ENCODE results near the gene CFAP100. TPM values are rescaled to one million over a fixed set of nuclear protein-coding genes. Genes with fewer than 3 reads are reported as not detected.
A peak's percentile ranks its signal among the peaks of the same experiment; 100 is the strongest.

CFAP100 gene
- total RNA-seq, 1 donor, result not detected

- no peak overlapping the region for H3K4me3 ChIP-seq (ENCODE audit: low read length)
- peaks cover 72% of the 10 kb centered on the region for H3K4me1 ChIP-seq (ENCODE audit: insufficient read depth, low read length)
- H3K27me3 ChIP-seq (ENCODE audit: insufficient read depth, low read length), result no peaks in the 10 kb centered on the region
- no peaks in the 10 kb centered on the region for H3K9me3 ChIP-seq (ENCODE audit: low read depth, low read length)
These were observed 74.8 kb downstream of the CFAP100 start for GRCh38 chr3:126469479-126469878.

GRCh38 chr3:126472277-126473006 lies 77.7 kb downstream of the CFAP100 start:
- Histone ChIP-seq H3K27me3 (ENCODE audit: insufficient read depth, low read length) (no peaks in the 10 kb centered on the region), H3K9me3 (ENCODE audit: low read depth, low read length) (no peaks in the 10 kb centered on the region), H3K4me3 (ENCODE audit: low read length) (peak overlapping the region; percentile 21), H3K4me1 (ENCODE audit: insufficient read depth, low read length) (peaks cover 55% of the 10 kb centered on the region)

- H3K4me3 ChIP-seq (ENCODE audit: low read length), result no peak overlapping the region
- no peaks in the 10 kb centered on the region for H3K27me3 ChIP-seq (ENCODE audit: insufficient read depth, low read length)
- no peaks in the 10 kb centered on the region for H3K9me3 ChIP-seq (ENCODE audit: low read depth, low read length)
- H3K4me1 ChIP-seq (ENCODE audit: insufficient read depth, low read length), result peaks cover 44% of the 10 kb centered on the region
These were observed 78.8 kb downstream of the CFAP100 start for GRCh38 chr3:126473292-126474168.

GRCh38 chr3:126474498-126475412 lies 80.0 kb downstream of the CFAP100 start:
- H3K4me1 ChIP-seq (ENCODE audit: insufficient read depth, low read length), result peaks cover 41% of the 10 kb centered on the region

GRCh38 chr3:126475413-126476114 lies 80.9 kb downstream of the CFAP100 start, which contains the start of gene ZXDC:
ZXDC (minus strand) TSS chr3:126475891; CDS start chr3:126475865, 26 bp downstream.
- no peaks in the 10 kb centered on the region for H3K27me3 ChIP-seq (ENCODE audit: insufficient read depth, low read length)
- peak within 1 kb of the TSS; percentile 66 for H3K4me3 ChIP-seq (ENCODE audit: low read length)
- peaks cover 41% of the 10 kb centered on the region for H3K4me1 ChIP-seq (ENCODE audit: insufficient read depth, low read length)
- no peaks in the 10 kb centered on the region for H3K9me3 ChIP-seq (ENCODE audit: low read depth, low read length)

More at GRCh38 chr3:126474498-126475412, 80.0 kb downstream of the CFAP100 start:
- Histone ChIP-seq H3K27me3 (ENCODE audit: insufficient read depth, low read length) (no peaks in the 10 kb centered on the region), H3K9me3 (ENCODE audit: low read depth, low read length) (no peaks in the 10 kb centered on the region), H3K4me3 (ENCODE audit: low read length) (peak overlapping the region; percentile 66)

DNA sequence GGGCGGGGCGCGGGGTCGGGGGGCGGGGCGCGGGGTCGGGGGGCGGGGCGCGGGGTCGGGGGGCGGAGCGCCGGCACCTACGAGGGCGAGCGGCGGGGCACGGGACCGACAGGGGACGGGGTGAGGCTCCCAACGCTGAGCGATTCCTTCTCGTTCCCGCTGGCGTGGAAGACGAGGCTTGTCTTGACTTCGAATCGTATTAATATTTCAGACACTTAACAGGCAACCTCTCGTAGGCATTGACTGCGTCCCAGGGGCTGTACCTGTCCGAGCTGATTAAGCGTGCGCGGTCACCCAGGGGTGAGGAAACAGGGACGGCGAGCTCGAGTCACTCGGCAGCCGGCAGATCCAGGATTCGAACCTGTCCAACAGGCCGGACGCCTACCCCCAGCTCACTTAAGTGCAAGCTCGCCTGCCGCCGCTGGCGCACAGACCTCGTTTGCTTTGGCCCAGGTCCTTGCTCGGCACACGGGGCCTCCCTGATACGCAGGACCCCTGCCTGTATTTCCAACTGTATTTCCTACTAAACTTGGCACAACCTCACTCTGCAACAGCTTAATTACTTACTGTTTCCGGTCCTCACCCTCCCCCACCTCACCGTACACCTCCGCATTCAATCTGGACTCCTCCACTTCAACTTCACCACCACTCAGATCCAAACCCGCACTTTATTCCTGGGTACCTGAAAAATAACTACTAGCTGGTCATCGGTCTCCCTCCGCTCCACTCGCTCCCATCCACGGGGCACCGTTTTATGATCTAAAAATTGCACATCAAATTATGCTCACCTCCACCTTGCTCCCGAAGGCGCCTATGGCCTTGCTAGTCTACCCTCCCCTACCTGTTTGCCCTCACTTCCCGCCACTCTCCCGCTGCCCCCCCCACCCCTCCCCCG lies 81.7 kb downstream of the CFAP100 start:
- Histone ChIP-seq H3K27me3 (ENCODE audit: insufficient read depth, low read length) (no peaks in the 10 kb centered on the region), H3K9me3 (ENCODE audit: low read depth, low read length) (no peaks in the 10 kb centered on the region), H3K4me3 (ENCODE audit: low read length) (peak overlapping the region; percentile 50), H3K4me1 (ENCODE audit: insufficient read depth, low read length) (peaks cover 41% of the 10 kb centered on the region)

DNA sequence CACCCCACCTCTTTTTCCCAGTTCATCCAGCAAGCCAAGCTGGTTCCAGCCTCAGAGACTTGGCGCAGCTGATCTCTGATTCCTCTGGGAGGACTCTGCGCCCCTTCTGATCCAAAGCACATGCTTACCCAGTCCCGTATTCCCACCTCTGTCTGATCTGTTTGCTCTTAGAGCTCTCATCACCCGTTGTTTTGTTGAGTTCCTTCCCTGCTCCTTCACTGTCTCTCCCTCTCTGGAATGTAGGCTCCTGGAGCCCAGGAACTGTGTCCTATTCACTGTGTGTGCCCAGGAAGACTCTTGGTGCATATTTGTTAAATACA lies 82.3 kb downstream of the CFAP100 start:
- Histone ChIP-seq H3K9me3 (ENCODE audit: low read depth, low read length) (no peaks in the 10 kb centered on the region), H3K4me3 (ENCODE audit: low read length) (no peak overlapping the region), H3K4me1 (ENCODE audit: insufficient read depth, low read length) (peaks cover 36% of the 10 kb centered on the region), H3K27me3 (ENCODE audit: insufficient read depth, low read length) (no peaks in the 10 kb centered on the region)

DNA sequence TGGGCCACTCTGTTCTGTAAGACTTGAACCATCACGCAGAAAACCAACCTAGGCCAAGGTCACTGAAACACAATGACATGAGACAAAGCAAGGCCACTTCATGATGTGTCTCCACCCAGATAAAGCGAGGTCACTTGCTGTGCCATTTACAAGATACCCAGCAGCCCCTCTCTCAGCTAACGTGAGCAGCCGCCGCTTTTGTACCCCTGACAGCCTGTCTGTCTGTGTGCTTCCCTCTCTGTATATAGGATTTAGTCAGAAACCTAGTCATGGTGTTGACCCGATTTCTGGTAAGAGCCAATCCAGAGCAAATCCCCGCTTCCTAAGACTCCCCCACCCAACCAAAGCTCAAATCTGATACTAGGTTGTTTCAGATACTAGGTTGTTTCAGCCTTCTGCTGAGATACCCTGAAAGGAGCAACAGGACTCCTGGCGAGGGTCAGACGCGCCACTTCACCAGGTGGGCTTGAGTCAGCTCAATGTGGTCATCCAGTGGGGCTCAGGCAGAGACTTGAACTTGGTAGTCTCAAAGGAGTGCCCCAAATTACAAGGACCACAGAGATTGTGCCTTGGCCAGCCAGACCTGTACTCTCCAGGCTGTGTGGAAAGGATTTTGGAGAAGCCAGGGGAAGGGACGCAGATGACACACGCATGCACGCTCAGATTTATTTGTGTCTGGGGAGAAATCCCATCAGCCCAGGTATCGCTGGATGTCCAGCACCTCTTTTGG lies 84.0 kb downstream of the CFAP100 start:
- Histone ChIP-seq H3K4me1 (ENCODE audit: insufficient read depth, low read length) (peaks cover 19% of the 10 kb centered on the region), H3K27me3 (ENCODE audit: insufficient read depth, low read length) (no peaks in the 10 kb centered on the region), H3K9me3 (ENCODE audit: low read depth, low read length) (no peaks in the 10 kb centered on the region), H3K4me3 (ENCODE audit: low read length) (no peak overlapping the region)

GRCh38 chr3:126479642-126480041 lies 84.9 kb downstream of the CFAP100 start:
- no peaks in the 10 kb centered on the region for H3K9me3 ChIP-seq (ENCODE audit: low read depth, low read length)
- H3K4me3 ChIP-seq (ENCODE audit: low read length), result no peak overlapping the region
- H3K27me3 ChIP-seq (ENCODE audit: insufficient read depth, low read length), result no peaks in the 10 kb centered on the region
- H3K4me1 ChIP-seq (ENCODE audit: insufficient read depth, low read length), result peaks cover 10% of the 10 kb centered on the region

DNA sequence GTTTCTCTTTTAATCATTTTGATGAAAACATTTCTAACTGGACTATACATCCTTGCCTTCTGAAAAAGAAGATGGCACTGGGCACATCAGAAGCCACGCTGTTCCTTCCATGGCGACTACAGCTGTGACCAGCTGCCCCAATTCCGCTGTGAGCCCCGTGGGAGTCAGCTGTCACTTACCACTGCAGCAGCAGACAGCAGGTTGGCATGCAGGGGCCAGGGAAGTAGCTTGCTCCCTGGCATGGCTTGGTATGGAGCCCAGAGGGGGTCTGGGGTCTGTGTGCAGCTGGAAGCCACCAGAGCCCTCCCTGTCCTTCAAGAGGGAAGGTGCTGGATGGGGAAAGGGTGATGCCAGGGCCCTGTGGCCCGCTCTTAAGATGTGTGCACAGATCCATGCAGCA lies 85.5 kb downstream of the CFAP100 start:
- H3K27me3 ChIP-seq (ENCODE audit: insufficient read depth, low read length), result no peaks in the 10 kb centered on the region
- no peak overlapping the region for H3K4me3 ChIP-seq (ENCODE audit: low read length)
- H3K9me3 ChIP-seq (ENCODE audit: low read depth, low read length), result no peaks in the 10 kb centered on the region
- H3K4me1 ChIP-seq (ENCODE audit: insufficient read depth, low read length), result peaks cover 5% of the 10 kb centered on the region

DNA sequence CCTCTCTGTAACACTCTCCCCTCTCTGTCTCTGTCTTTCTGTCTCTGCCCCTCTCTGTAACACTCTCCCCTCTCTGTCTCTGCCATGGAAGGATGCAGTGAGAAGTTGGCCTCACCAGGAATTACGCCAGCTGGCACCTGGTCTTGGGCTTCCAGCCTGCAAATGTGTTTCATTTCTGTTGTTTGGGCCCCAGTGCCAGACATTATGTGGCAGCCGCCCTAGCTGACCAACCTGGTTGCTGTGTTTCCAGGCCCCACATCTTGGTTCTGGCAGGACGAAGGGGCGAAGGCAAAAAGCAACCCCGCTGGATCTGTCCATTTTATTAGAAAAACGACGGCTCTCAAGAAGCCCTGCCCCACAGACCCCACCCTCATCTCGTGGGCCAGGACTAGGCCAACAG lies 86.2 kb downstream of the CFAP100 start:
- H3K4me1 ChIP-seq (ENCODE audit: insufficient read depth, low read length), result peaks cover 5% of the 10 kb centered on the region
- no peaks in the 10 kb centered on the region for H3K27me3 ChIP-seq (ENCODE audit: insufficient read depth, low read length)
- no peak overlapping the region for H3K4me3 ChIP-seq (ENCODE audit: low read length)
- H3K9me3 ChIP-seq (ENCODE audit: low read depth, low read length), result no peaks in the 10 kb centered on the region

GRCh38 chr3:126481808-126482502 lies 87.2 kb downstream of the CFAP100 start:
- H3K9me3 ChIP-seq (ENCODE audit: low read depth, low read length), result no peaks in the 10 kb centered on the region
- H3K4me3 ChIP-seq (ENCODE audit: low read length), result no peak overlapping the region
- no peaks in the 10 kb centered on the region for H3K27me3 ChIP-seq (ENCODE audit: insufficient read depth, low read length)
- peaks cover 5% of the 10 kb centered on the region for H3K4me1 ChIP-seq (ENCODE audit: insufficient read depth, low read length)
